ENCODE data around the gene SERP2. TPM values are rescaled to one million over a fixed set of nuclear protein-coding genes. Genes with fewer than 3 reads are reported as not detected.

SERP2 gene
- total RNA-seq, 1 experiment from 2014 or later: 1.2 TPM

- no peaks in the 10 kb centered on the region for H3K9me3 ChIP-seq (ENCODE audit: low read length)
- no peak overlapping the region for H2AFZ ChIP-seq (ENCODE audit: low read length)
- BruUV-seq (replicated peaks): no TSS peak
- intact Hi-C loops (cut with micrococcal nuclease): no loop called here
- DNase-seq (no peak), ATAC-seq (no peak)
- ChIA-PET POLR2A (ENCODE audit: unreplicated experiment) (no interaction called here), CTCF (no interaction called here)
- H4K20me1 ChIP-seq (ENCODE audit: low read length): no peaks in the 10 kb centered on the region
- H3K27ac ChIP-seq (ENCODE audit: low read length): no peak overlapping the region
- H3F3A ChIP-seq (ENCODE audit: low read length, unreplicated experiment): no peaks in the 10 kb centered on the region
- no peak overlapping the region for H3K4me2 ChIP-seq (ENCODE audit: low read length)
- H3K36me3 ChIP-seq (ENCODE audit: low read depth, low read length): no peaks in the 10 kb centered on the region
- TF ChIP-seq EZH2 (IDR thresholded peaks at IDR 0.05; ENCODE audit: low read length, unreplicated experiment) (no peak), CTCF (conservative IDR thresholded peaks at IDR 0.05; ENCODE audit: low read depth, low read length) (no peak), EZH2phosphoT487 (IDR thresholded peaks at IDR 0.05; ENCODE audit: borderline replicate concordance, low read length) (no peak)
- H3K9ac ChIP-seq (ENCODE audit: low read length): no peak overlapping the region
- no peaks in the 10 kb centered on the region for H3K9me2 ChIP-seq (replicated peaks; ENCODE audit: low read length)
- no peak overlapping the region for H3K4me3 ChIP-seq (ENCODE audit: low read length)
- no peaks in the 10 kb centered on the region for H3K27me3 ChIP-seq (ENCODE audit: low read length)
- H3K4me1 ChIP-seq (ENCODE audit: insufficient read depth, low read length): peaks cover 13% of the 10 kb centered on the region
- H3K79me2 ChIP-seq (ENCODE audit: low read length): no peaks in the 10 kb centered on the region
Observed at GRCh38 chr13:44399074-44399473, 25.4 kb downstream of the SERP2 start.

GRCh38 chr13:44400736-44401135, 27.1 kb downstream of the SERP2 start:
- no TSS peak for BruUV-seq (replicated peaks)
- ATAC-seq (no peak), DNase-seq (no peak)
- H3K9ac ChIP-seq (ENCODE audit: low read length): no peak overlapping the region
- CTCF ChIA-PET: interaction anchor here (0.7 kb wide), 1 partner anchor 21 kb away, joined by 3 read pairs; no protein-coding TSS in a partner anchor
- no peaks in the 10 kb centered on the region for H3K9me2 ChIP-seq (replicated peaks; ENCODE audit: low read length)
- H4K20me1 ChIP-seq (ENCODE audit: low read length): no peaks in the 10 kb centered on the region
- H2AFZ ChIP-seq (ENCODE audit: low read length): no peak overlapping the region
- H3K9me3 ChIP-seq (ENCODE audit: low read length): no peaks in the 10 kb centered on the region
- no peaks in the 10 kb centered on the region for H3K27me3 ChIP-seq (ENCODE audit: low read length)
- intact Hi-C loops (cut with micrococcal nuclease): no loop called here
- H3F3A ChIP-seq (ENCODE audit: low read length, unreplicated experiment): no peaks in the 10 kb centered on the region
- no peaks in the 10 kb centered on the region for H3K79me2 ChIP-seq (ENCODE audit: low read length)
- no peak overlapping the region for H3K4me3 ChIP-seq (ENCODE audit: low read length)
- no peak overlapping the region for H3K27ac ChIP-seq (ENCODE audit: low read length)
- POLR2A ChIA-PET (ENCODE audit: unreplicated experiment): interaction anchor here (0.5 kb wide), 1 partner anchor 400 kb away, joined by 3 read pairs; no protein-coding TSS in a partner anchor
- H3K4me1 ChIP-seq (ENCODE audit: insufficient read depth, low read length): peaks cover 21% of the 10 kb centered on the region
- TF ChIP-seq CTCF (conservative IDR thresholded peaks at IDR 0.05; ENCODE audit: low read depth, low read length): no peak
- TF ChIP-seq EZH2 (IDR thresholded peaks at IDR 0.05; ENCODE audit: low read length, unreplicated experiment): no peak
- no peak for TF ChIP-seq EZH2phosphoT487 (IDR thresholded peaks at IDR 0.05; ENCODE audit: borderline replicate concordance, low read length)
- H3K4me2 ChIP-seq (ENCODE audit: low read length): no peak overlapping the region
- H3K36me3 ChIP-seq (ENCODE audit: low read depth, low read length): no peaks in the 10 kb centered on the region

GRCh38 chr13:44401577-44401976, 28.0 kb downstream of the SERP2 start:
- no peaks in the 10 kb centered on the region for H3K36me3 ChIP-seq (ENCODE audit: low read depth, low read length)
- H3K4me1 ChIP-seq (ENCODE audit: insufficient read depth, low read length): peaks cover 21% of the 10 kb centered on the region
- no peaks in the 10 kb centered on the region for H4K20me1 ChIP-seq (ENCODE audit: low read length)
- H3K9me3 ChIP-seq (ENCODE audit: low read length): no peaks in the 10 kb centered on the region
- no peak overlapping the region for H3K27ac ChIP-seq (ENCODE audit: low read length)
- intact Hi-C loops (cut with micrococcal nuclease): no loop called here
- no TSS peak for BruUV-seq (replicated peaks)
- H3K4me3 ChIP-seq (ENCODE audit: low read length): no peak overlapping the region
- no peak for TF ChIP-seq CTCF (conservative IDR thresholded peaks at IDR 0.05; ENCODE audit: low read depth, low read length)
- TF ChIP-seq EZH2 (IDR thresholded peaks at IDR 0.05; ENCODE audit: low read length, unreplicated experiment): no peak
- TF ChIP-seq EZH2phosphoT487 (IDR thresholded peaks at IDR 0.05; ENCODE audit: borderline replicate concordance, low read length): no peak
- H3K9me2 ChIP-seq (replicated peaks; ENCODE audit: low read length): no peaks in the 10 kb centered on the region
- POLR2A ChIA-PET (ENCODE audit: unreplicated experiment): no interaction called here
- no peak overlapping the region for H2AFZ ChIP-seq (ENCODE audit: low read length)
- no peaks in the 10 kb centered on the region for H3K79me2 ChIP-seq (ENCODE audit: low read length)
- ATAC-seq (no peak), DNase-seq (no peak)
- H3K4me2 ChIP-seq (ENCODE audit: low read length): no peak overlapping the region
- H3K9ac ChIP-seq (ENCODE audit: low read length): no peak overlapping the region
- no peaks in the 10 kb centered on the region for H3F3A ChIP-seq (ENCODE audit: low read length, unreplicated experiment)
- no peaks in the 10 kb centered on the region for H3K27me3 ChIP-seq (ENCODE audit: low read length)
- CTCF ChIA-PET: no interaction called here

Measured in PC-3 (cell line).